Stimulated activated CD4-positive, alpha-beta T cell treated with anti-CD3 and anti-CD28 coated beads, Interleukin-15, amount 100 ng/mL, for 48 hours (primary cell): ENCODE results near the gene TTC28.
"Not testable (repeated sequence)": the region's sequence is repeated elsewhere in the genome, so short reads cannot be mapped to it uniquely, and the experiment has no call there.

ENCODE experiments used
- DNase-seq, 2 donors: peaks; one replicate each; pipeline ENCODE4 v3.0.0-alpha.2; 2020; ENCODE audit warnings: low read depth in 2 of 2

TTC28 gene

DNA sequence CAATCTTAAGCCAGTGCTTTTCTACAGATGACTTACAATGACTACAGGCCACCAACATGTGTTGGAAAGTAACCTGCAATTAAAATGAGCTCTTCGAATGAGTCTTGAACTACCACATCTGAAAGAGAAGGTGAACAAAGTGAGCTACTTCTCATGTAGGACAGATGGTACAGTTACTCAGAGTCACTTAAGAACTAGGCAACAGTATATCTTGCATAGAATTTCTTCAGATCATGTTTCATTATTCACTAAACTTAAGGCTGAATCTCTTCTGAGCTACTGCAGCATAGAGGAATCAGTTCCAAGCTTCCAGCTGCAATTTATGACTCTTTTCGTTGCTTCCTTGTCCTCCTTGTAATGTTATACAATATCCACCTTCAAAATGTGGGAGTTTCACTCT is 270.9 kb downstream of the TTC28 start:
- DNase-seq = no peak

DNA sequence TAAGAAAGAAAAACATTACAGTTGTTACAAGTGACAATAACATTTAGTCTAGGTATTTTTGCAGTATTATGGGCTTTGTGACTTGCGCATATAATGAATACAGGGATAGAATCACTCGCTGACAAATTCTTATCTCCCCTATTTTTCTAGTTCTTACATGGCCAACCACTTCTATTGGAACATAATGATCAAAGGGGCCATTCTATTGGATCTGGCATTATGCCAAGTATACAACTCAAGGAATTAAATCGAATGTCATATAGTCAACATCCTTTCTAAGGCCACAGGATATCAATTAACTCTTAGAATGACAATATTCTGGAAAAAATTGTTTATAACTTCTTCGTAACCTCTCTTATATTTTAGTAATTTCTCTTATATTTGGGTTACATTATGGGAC is 272.0 kb downstream of the TTC28 start:
- DNase-seq = no peak

DNA sequence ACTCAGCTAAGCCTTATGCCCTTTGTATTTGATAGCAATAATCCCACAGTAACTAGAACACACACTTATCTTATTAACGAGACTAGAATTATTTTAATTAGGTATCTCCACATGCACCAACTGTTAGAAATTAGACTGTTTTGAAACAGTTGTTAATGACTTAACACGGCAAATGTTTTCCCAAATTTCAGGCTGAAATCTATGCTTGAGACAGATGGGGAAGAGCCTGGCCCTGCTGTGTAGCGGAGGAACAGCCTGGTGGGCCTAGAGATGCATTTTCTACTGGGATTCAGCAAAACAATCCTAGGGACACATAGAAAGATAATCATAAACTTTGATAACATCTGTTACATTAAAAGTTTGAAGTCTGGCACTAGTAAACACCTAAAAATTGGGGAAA is 273.4 kb downstream of the TTC28 start:
- no peak for DNase-seq

GRCh38 chr22:28405588-28405987 is 274.1 kb downstream of the TTC28 start:
- no peak for DNase-seq

- no peak for DNase-seq
These were observed 277.1 kb downstream of the TTC28 start for GRCh38 chr22:28402539-28402938.

DNA sequence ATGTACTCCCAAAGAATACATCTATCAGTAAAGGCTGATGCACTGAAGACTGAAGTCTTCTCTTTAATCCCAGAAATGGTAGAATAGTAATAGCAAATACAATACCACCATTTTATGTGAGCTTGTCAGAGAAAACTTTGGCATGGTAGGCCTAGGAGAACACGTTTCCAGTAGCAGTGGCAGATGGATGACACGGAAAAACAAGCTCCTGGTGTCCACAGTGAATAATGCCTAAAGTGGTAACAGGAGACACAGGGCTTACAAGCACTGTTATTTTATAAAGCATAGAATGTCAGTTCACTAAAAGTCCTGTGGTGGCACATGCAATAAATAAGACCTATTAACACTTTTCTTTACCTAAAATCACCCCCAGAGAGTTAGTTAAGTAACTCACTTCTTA is 277.6 kb downstream of the TTC28 start:
- DNase-seq = no peak

DNA sequence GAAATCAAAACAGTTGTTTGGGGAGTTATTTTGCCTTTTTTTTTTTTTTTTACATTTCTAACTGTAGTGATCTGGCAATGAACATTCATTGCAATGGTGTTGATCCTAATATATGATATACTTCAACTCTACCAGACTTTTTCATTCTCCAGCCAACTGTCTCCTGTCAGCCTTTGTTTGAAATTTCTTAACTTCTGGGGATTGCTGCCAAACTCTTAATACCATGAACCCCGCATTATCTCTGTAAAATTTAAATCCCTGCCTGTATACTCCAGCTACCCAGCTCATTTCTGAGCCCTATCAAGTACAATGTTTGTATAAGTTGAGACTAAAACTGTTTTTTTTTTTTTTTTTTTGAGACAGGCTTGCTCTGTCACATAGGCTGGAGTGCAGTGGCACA is 280.7 kb downstream of the TTC28 start:
- DNase-seq = no peak

DNA sequence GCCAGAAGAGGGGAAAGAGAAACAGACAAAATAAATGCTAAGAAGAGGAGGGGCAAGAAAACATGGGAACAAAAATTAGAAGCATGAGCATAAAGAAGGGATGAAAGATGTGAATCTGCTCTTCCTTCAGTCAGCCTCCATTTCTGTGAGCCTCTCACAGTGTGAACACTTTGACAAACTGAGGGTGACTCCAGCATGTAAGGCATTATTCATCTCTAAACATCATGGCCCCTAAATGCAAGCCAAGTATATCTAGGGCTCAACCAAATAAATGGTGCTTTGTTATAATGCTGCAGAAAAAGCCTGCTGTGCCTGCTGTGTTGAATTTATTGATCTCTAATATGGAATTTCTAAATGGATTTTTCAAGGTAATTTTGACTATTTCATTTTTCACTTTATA is 281.3 kb downstream of the TTC28 start:
- DNase-seq = no peak

DNA sequence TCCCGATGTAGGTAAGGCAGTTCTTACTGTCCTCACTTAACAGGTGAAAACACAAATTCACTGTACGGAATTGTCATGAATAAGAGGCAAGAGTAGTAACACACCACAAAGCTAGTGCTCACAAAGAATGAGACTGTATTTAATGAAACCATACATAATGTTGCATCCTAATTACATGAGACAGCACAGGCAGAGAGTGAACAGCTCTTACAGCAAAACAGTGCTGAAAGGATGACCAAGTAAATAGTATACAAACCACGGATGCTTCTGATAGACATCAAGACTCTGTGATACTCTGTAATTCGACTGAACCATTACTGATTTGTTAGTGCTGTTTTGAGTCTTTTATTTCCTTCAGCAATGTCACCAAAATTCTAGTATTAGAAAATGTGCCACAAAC is 282.3 kb downstream of the TTC28 start:
- no peak for DNase-seq

GRCh38 chr22:28395920-28396753 is 283.5 kb downstream of the TTC28 start:
- no peak for DNase-seq

DNA sequence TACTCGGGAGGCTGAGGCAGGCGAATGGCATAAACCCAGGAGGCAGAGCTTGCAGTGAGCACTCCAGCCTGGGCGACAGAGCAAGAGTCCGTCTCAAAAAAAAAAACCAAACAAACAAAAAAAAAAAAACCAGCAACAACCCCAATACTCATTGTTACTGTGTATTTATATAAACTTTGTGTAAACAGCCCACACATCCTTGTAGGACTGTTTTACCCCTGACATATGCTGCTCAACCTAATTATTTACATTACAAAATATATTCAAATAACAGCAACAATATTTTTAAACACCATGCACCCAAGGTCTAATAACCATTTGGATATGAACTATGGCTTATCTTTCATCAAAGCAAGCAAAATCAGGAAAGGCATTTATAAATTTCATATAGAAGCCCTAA is 284.1 kb downstream of the TTC28 start:
- DNase-seq = no peak

GRCh38 chr22:28394513-28395110 is 285.0 kb downstream of the TTC28 start:
- DNase-seq = no peak

DNA sequence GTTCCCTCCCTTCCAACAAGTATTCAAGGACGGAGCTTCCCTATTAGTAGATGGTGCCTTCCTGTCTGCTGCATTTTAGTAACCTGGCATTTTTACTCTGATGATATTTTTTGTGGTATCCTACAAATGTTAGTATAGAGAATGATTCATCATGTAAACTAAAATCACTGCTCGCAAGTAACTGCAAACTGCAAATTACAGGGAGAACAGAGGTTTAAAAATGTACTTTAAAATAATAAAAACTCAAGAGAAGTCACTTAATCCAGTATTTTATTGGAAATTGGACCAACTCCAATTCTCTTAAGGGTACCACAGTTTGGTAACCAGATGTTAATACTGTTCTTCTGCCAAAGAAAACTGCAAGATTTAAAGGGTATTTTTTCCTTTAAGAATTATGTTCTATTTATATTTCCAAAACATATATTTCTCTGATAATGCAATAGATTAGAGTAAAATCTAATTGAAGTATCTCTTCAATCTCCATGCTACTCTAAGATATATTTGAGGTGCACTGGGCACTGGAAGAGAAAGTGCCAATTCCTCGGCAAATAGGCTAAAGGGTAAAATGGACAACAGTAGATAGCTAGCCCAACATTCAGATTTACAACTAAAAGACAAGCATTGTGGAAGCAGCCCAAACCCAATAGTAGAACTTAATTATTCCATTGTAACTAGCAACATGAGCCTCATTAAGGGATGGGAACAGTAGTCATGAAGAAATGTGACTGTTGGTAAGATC is 298.0 kb downstream of the TTC28 start:
- DNase-seq = no peak

DNA sequence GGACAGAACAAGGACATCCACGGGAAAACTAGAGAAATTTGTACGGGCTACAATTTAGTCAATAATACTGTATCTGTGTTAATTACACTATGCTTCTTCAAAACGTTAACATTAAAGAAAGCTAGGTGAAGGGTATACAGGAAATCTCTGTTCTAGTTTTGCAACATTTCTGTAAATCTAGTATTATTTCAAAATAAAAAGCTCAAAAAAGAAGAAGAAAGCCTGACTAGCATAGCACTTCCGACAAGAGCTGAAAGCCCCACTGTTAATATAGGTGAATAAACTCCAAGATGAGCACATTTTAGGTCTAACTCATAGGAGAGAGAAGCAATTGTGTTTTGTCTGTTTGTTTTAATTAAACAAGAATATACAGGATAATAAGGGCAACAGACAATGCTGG is 299.7 kb downstream of the TTC28 start:
- no peak for DNase-seq

- no peak for DNase-seq
These were observed 300.4 kb downstream of the TTC28 start for GRCh38 chr22:28379075-28379779.

GRCh38 chr22:28375761-28376534 is 303.7 kb downstream of the TTC28 start:
- DNase-seq = no peak

DNA sequence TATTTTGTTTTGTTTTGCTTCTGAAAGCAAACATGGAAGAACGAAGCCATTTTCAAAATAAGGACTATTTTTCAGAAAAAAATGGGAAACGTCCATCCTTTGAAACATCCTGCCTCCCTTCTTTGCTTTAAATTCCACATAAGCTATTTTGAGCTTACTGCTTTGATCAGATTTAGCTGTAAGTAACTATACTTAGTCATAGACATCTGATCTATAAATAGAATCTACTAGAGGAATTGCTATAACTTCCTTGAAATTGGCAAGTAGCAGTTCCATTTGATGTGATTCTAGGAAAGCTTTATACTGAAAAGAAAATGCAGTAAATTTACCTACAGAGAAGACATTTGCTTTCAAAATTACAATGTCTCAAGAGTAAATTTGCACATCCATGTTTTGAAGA is 305.8 kb downstream of the TTC28 start:
- no peak for DNase-seq

DNA sequence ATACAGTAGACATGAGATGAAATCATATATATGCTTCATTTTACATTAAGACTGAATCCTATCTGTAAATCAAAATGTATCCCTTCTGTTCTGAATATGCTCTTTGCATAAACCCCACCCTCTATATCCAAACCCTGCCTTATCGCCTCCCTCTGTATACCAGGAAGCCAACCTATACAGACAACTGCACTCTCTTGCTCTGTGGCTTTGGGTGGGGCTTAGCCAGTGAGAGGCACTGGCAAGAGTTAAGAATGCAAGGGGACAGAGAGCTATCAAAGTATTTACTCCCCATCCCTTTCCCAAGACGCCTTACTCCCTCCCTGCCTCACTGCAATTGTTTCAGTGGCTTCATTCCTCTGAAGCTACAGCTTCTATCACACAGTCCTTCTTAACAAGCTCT is 309.8 kb downstream of the TTC28 start:
- no peak for DNase-seq

GRCh38 chr22:28366856-28367255 is 312.8 kb downstream of the TTC28 start:
- DNase-seq = no peak

DNA sequence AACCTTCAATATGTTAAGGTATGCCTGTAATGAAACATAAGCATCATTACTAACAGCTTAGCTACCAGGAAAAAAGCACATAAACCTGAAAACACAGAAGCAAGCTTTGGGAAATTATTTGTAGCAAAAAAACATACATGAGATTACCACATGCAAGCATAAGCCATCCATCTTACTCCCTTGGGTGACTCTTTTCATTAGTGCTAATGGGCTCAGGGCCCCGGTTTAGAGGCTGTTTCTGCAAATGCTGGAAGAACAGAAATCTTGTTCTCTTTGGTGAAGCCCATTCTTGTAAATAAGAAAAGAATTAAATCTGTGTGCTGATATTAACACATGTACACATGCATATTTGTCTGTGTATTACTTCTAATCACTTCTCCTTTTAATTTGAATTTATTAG is 314.3 kb downstream of the TTC28 start:
- DNase-seq = no peak

- DNase-seq = not testable (repeated sequence)
These were observed 315.5 kb downstream of the TTC28 start for GRCh38 chr22:28364105-28364504.

GRCh38 chr22:28360939-28361338 is 318.7 kb downstream of the TTC28 start:
- no peak for DNase-seq
